Measurements from ENCODE around the gene MYL6.

DNA sequence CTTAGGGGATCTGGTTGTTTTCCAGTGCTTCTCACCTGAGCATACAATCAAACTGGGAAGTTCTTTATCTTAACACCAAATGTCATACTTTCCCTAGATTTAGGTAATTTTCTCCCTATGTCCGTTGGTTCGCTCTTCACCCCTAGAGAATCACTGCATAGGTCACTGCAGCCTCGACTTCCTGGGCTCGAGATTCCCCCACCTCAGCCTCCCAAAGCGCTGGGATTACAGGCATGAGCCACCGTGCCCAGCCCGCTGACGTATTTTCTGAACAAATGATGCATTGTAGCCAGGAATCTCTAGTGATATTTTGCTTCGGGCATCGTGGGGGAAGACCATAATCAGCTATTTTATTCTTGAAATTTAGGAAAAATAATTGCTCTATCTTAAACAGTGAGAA, 42.8 kb upstream of the MYL6 start:
- TF ChIP-seq, protein P1, sequence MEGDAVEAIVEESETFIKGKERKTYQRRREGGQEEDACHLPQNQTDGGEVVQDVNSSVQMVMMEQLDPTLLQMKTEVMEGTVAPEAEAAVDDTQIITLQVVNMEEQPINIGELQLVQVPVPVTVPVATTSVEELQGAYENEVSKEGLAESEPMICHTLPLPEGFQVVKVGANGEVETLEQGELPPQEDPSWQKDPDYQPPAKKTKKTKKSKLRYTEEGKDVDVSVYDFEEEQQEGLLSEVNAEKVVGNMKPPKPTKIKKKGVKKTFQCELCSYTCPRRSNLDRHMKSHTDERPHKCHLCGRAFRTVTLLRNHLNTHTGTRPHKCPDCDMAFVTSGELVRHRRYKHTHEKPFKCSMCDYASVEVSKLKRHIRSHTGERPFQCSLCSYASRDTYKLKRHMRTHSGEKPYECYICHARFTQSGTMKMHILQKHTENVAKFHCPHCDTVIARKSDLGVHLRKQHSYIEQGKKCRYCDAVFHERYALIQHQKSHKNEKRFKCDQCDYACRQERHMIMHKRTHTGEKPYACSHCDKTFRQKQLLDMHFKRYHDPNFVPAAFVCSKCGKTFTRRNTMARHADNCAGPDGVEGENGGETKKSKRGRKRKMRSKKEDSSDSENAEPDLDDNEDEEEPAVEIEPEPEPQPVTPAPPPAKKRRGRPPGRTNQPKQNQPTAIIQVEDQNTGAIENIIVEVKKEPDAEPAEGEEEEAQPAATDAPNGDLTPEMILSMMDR (IDR thresholded peaks at IDR 0.05): no peak
- no peak for TF ChIP-seq POLR2A (IDR thresholded peaks at IDR 0.05)

Data from right lobe of liver (tissue), 4 donors.